CD4-positive, alpha-beta T cell (primary cell): ENCODE measurements around the gene ADARB2. TPM values are rescaled to one million over a fixed set of nuclear protein-coding genes. Genes with fewer than 3 reads are reported as not detected.

Source experiments
- ATAC-seq: fragments of 200-7000 bp; cut with Tn5 transposase; one replicate; pipeline ENCODE4 v1.10.0; 2022; ENCODE audit warnings: mild to moderate bottlenecking; ENCODE audit not compliant: poor library complexity
- CTCF ChIA-PET: fragments of 350-600 bp; sonication (Branson Sonifier 250); formaldehyde crosslinking; loops from one replicate; lab custom pipeline; 2021; ENCODE audit warnings: antibody characterized with exemption, inconsistent platforms; lab: Charles Lee
- POLR2A ChIA-PET: fragments of 350-600 bp; sonication (Branson Sonifier 250); formaldehyde crosslinking; loops from one replicate; lab custom pipeline; 2021; ENCODE audit warnings: antibody characterized with exemption, inconsistent platforms; lab: Charles Lee
- DNase-seq, 14 experiments: peaks; one replicate each; pipeline ENCODE4 v3.0.0-alpha.2; 2013 to 2020; ENCODE audit warnings: mixed read lengths in 2 of 14
- H3K27ac ChIP-seq, 2 donors: one replicate each; pipeline versions ENCODE4 v1.5.1 to v1.7.0; 2013; ENCODE audit warnings: low read length in 2 of 2, low read depth in 1 of 2, mild to moderate bottlenecking in 1 of 2
- H3K27me3 ChIP-seq, 2 experiments: 1 replicate in 1 of 2; 2 replicates in 1 of 2; pipeline versions ENCODE4 v1.6.1 to v1.7.0; 2013; ENCODE audit warnings: low read length in 2 of 2, control low read depth in 1 of 2, mild to moderate bottlenecking in 1 of 2, moderate library complexity in 1 of 2; ENCODE audit not compliant: insufficient read depth in 2 of 2, control insufficient read depth in 1 of 2
- H3K36me3 ChIP-seq: one replicate; pipeline ENCODE4 v1.6.1; 2013; ENCODE audit warnings: low read length, control low read depth; ENCODE audit not compliant: insufficient read depth
- H3K4me1 ChIP-seq: one replicate; pipeline ENCODE4 v1.6.1; 2013; ENCODE audit warnings: low read length, control low read depth; ENCODE audit not compliant: insufficient read depth
- H3K4me3 ChIP-seq: one replicate; pipeline ENCODE4 v1.5.1; 2013; ENCODE audit warnings: mild to moderate bottlenecking, low read length, moderate library complexity
- H3K9me3 ChIP-seq, 2 experiments: 1 replicate in 1 of 2; 2 replicates in 1 of 2; pipeline versions ENCODE4 v1.6.1 to v1.7.0; 2013; ENCODE audit warnings: low read length in 2 of 2, mild to moderate bottlenecking in 2 of 2, control low read depth in 1 of 2, moderate library complexity in 1 of 2; ENCODE audit not compliant: control insufficient read depth in 1 of 2, insufficient read depth in 1 of 2
- H3K27ac Mint-ChIP-seq: one replicate; pipeline ENCODE4 v1.8.0; 2020; ENCODE audit warnings: mixed read lengths
- H3K27me3 Mint-ChIP-seq: one replicate; pipeline ENCODE4 v1.8.0; 2021; ENCODE audit warnings: mixed read lengths
- H3K36me3 Mint-ChIP-seq: one replicate; pipeline ENCODE4 v1.8.0; 2021; ENCODE audit warnings: low read depth, mixed read lengths
- H3K4me1 Mint-ChIP-seq: one replicate; pipeline ENCODE4 v1.8.0; 2021; ENCODE audit warnings: low read depth, mixed read lengths
- H3K4me3 Mint-ChIP-seq: one replicate; pipeline ENCODE4 v1.8.0; 2020; ENCODE audit warnings: mild to moderate bottlenecking, mixed read lengths
- H3K9me3 Mint-ChIP-seq: one replicate; pipeline ENCODE4 v1.8.0; 2020; ENCODE audit warnings: mixed read lengths
- intact Hi-C, 2 experiments: fragments of 100-400 bp; cut with DNase I in 1 of 2; cut with micrococcal nuclease in 1 of 2; formaldehyde crosslinking; loops; one replicate each; pipeline versions ENCODE4 v1.15.1 to v1.9.0; 2023 to 2025; cut with DNase I, micrococcal nuclease
- total RNA-seq, 174 experiments: library from RNA in 2 of 174; stranded (reverse) in 2 of 174; gene quantifications; one replicate each; pipeline ENCODE4 v1.2.3 and lab custom pipeline; 2021 to 2026
- TF ChIP-seq, protein P1 (sequence below): fragments of 200-600 bp; IDR thresholded peaks from one replicate; pipeline ENCODE4 v1.8.0; 2022; ENCODE audit warnings: antibody characterized with exemption, mild to moderate bottlenecking

ADARB2 gene
- total RNA-seq, 2 experiments from 2014 or later = 0.14 TPM; not detected in 1

DNA sequence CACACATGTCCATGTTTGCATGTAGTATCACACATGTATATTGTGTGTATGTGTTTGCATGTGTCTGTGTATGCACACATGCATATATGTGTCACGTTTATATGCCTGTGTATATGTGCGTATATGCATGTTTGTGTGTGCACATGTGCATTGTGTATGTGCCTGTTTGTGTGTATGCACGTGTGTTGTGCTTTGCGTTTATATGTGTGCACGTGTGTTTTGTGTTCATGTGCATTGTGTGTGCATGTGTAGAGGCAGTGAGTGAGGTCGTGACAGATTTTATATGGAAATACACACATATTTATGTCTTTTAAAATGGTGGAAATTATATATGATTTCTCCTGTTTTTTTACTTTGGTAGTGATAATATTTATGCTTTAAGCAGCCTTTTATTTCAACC is 41.2 kb downstream of the ADARB2 start:
- DNase-seq (no peak), ATAC-seq (no peak)
- ChIA-PET CTCF (no interaction called here), POLR2A (no interaction called here)
- Histone ChIP-seq H3K27me3 (no peaks in the 10 kb centered on the region), H3K4me3 (no peak overlapping the region), H3K36me3 (no peaks in the 10 kb centered on the region), H3K4me1 (no peaks in the 10 kb centered on the region), H3K27ac (no peak overlapping the region), H3K9me3 (peaks cover 0 to 7% of the 10 kb centered on the region in 2 experiments)
- H3K4me3 Mint-ChIP-seq = no peak overlapping the region
- TF ChIP-seq, protein P1, sequence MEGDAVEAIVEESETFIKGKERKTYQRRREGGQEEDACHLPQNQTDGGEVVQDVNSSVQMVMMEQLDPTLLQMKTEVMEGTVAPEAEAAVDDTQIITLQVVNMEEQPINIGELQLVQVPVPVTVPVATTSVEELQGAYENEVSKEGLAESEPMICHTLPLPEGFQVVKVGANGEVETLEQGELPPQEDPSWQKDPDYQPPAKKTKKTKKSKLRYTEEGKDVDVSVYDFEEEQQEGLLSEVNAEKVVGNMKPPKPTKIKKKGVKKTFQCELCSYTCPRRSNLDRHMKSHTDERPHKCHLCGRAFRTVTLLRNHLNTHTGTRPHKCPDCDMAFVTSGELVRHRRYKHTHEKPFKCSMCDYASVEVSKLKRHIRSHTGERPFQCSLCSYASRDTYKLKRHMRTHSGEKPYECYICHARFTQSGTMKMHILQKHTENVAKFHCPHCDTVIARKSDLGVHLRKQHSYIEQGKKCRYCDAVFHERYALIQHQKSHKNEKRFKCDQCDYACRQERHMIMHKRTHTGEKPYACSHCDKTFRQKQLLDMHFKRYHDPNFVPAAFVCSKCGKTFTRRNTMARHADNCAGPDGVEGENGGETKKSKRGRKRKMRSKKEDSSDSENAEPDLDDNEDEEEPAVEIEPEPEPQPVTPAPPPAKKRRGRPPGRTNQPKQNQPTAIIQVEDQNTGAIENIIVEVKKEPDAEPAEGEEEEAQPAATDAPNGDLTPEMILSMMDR = no peak
- no peak overlapping the region for H3K27ac Mint-ChIP-seq
- H3K36me3 Mint-ChIP-seq = no peaks in the 10 kb centered on the region
- intact Hi-C loops = no loop called here
- H3K27me3 Mint-ChIP-seq = peaks cover 22% of the 10 kb centered on the region
- no peaks in the 10 kb centered on the region for H3K9me3 Mint-ChIP-seq
- no peaks in the 10 kb centered on the region for H3K4me1 Mint-ChIP-seq

DNA sequence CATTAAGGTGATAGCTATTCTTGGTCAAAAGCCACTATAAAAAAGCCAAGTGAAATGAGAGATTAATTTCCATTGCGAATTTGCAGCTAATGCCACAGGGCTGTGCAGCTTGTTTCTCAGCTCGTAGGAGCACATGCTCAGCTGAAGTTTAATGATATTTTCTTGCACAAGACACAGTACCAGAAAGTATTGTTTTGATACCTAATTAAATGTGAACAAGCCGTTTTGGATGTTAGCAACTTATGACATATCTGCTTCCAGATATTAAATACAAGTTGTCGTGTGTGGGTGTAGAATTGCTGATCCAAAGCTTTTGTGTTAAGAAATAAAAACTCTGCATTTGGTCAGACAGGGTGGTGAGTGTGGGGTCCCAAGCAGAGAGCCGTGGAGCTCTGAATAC is 47.2 kb downstream of the ADARB2 start:
- intact Hi-C loops = no loop called here
- POLR2A ChIA-PET = no interaction called here

DNA sequence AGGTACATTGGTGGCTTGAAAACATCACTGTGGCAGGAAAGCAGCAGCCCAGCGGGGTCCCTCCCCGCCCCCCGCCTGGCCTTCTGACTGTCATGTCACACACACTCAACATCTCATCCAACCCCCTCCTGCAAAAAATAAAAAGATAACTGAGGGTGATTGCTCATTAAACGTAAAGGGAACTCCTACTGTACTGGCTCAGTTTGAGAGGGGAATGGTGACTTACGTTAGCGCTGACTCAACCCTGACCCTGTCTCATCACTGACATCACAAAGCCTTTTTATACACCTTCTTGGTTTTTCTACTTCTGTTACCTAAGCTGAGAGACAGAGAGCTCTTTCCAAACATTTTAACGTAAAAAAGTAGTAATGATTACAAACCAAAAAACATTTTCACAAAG is 48.8 kb downstream of the ADARB2 start:
- Histone ChIP-seq H3K27me3 (peaks cover 0 to 2% of the 10 kb centered on the region in 2 experiments), H3K4me3 (no peak overlapping the region), H3K9me3 (peaks cover 0 to 4% of the 10 kb centered on the region in 2 experiments), H3K36me3 (no peaks in the 10 kb centered on the region), H3K27ac (no peak overlapping the region), H3K4me1 (no peaks in the 10 kb centered on the region)
- intact Hi-C loops = no loop called here
- H3K4me1 Mint-ChIP-seq = no peaks in the 10 kb centered on the region
- CTCF ChIA-PET = no interaction called here
- POLR2A ChIA-PET = no interaction called here
- TF ChIP-seq, protein P1 = no peak
- no peak overlapping the region for H3K27ac Mint-ChIP-seq
- H3K4me3 Mint-ChIP-seq = no peak overlapping the region
- H3K27me3 Mint-ChIP-seq = peaks cover 51% of the 10 kb centered on the region
- DNase-seq = no peak
- H3K9me3 Mint-ChIP-seq = no peaks in the 10 kb centered on the region
- H3K36me3 Mint-ChIP-seq = no peaks in the 10 kb centered on the region
- no peak for ATAC-seq

More for the DNA sequence above, 47.2 kb downstream of the ADARB2 start:
- Histone ChIP-seq H3K9me3 (peaks cover 0 to 9% of the 10 kb centered on the region in 2 experiments), H3K4me3 (no peak overlapping the region), H3K36me3 (no peaks in the 10 kb centered on the region), H3K27ac (no peak overlapping the region), H3K4me1 (no peaks in the 10 kb centered on the region), H3K27me3 (peaks cover 0 to 2% of the 10 kb centered on the region in 2 experiments)
- CTCF ChIA-PET = no interaction called here
- Mint-ChIP-seq H3K36me3 (no peaks in the 10 kb centered on the region), H3K27me3 (peaks cover 56% of the 10 kb centered on the region), H3K4me3 (no peak overlapping the region), H3K9me3 (no peaks in the 10 kb centered on the region), H3K4me1 (no peaks in the 10 kb centered on the region), H3K27ac (no peak overlapping the region)
- DNase-seq = no peak
- TF ChIP-seq, protein P1 = no peak
- no peak for ATAC-seq
